Thoracic aorta (tissue), 2 donors: ENCODE measurements around the gene WDFY1. TPM values are rescaled to one million over a fixed set of nuclear protein-coding genes. Genes with fewer than 3 reads are reported as not detected.

Experiments used
- ATAC-seq: fragments of 150-250 bp; one replicate; pipeline ENCODE4 v1.8.0; 2017; ENCODE audit warnings: low read depth; ENCODE audit not compliant: insufficient number of reproducible peaks, low FRiP score
- DNase-seq: peaks from one replicate; pipeline ENCODE4 v3.0.0-alpha.2; 2020; ENCODE audit warnings: low spot score
- H3K27ac ChIP-seq, 2 donors: fragments of 200-600 bp; sonication (generic); 1 replicate in 1 of 2; 2 replicates in 1 of 2; pipeline ENCODE4 v1.5.1; 2016; ENCODE audit warnings: mild to moderate bottlenecking in 2 of 2, moderate library complexity in 2 of 2
- H3K27me3 ChIP-seq: fragments of 200-600 bp; sonication (generic); replicated peaks from 2 replicates; pipeline ENCODE4 v1.6.0; 2016; ENCODE audit warnings: mild to moderate bottlenecking; ENCODE audit not compliant: insufficient read depth
- H3K36me3 ChIP-seq: fragments of 200-600 bp; sonication (generic); one replicate; pipeline ENCODE4 v1.5.1; 2016
- H3K4me1 ChIP-seq, 2 donors: fragments of 200-600 bp; sonication (generic); 1 replicate in 1 of 2; 2 replicates in 1 of 2; pipeline versions ENCODE4 v1.5.1 to v1.6.0; 2016; ENCODE audit warnings: low read depth in 2 of 2, mild to moderate bottlenecking in 1 of 2; ENCODE audit not compliant: control insufficient read depth in 1 of 2
- H3K4me3 ChIP-seq: fragments of 200-600 bp; sonication (generic); 2 replicates; pipeline ENCODE4 v1.5.1; 2016; ENCODE audit warnings: mild to moderate bottlenecking
- H3K9me3 ChIP-seq: fragments of 200-600 bp; sonication (generic); 2 replicates; pipeline ENCODE4 v1.5.1; 2016
- total RNA-seq, 2 donors: library from RNA; depleted of rRNA; stranded (reverse); fragments of >200 nt; gene quantifications; one replicate each; pipeline versions ENCODE4 v1.1.0 to v1.2.3, GENCODE V29; 2016
- TF ChIP-seq, protein P1 (sequence below): fragments of 200-600 bp; sonication (generic); IDR thresholded peaks from one replicate; pipeline ENCODE4 v1.5.1; 2019; ENCODE audit warnings: antibody characterized with exemption

WDFY1 gene
- total RNA-seq, 2 donors from 2014 or later = 51.4 to 64.0 TPM

DNA sequence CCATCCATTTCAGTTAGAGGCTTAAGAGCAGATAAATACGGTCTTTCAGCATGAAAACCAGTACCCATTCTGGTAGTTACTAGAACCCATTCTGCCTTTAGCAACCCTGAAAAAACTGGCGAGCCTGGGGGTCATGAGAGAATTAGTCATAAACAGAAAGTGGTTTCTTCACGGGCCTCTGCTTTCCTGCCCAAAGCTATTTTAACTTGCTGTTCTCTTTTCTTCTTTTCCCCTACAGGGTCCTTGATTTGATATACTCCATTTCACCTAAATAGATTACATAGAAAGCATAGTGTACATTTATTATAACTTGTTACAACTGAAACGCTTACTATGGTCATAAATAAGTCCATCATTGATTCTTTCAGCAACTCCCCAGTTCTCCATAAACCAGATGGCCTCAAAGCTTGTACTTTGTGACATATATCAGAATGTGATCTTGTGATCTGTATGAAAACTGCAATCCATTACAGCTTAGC, 48.3 kb downstream of the WDFY1 start:
- no peak for DNase-seq
- Histone ChIP-seq H3K27ac (no peak overlapping the region), H3K4me1 (no peaks in the 10 kb centered on the region), H3K4me3 (no peak overlapping the region), H3K36me3 (peaks cover 36% of the 10 kb centered on the region), H3K9me3 (no peaks in the 10 kb centered on the region), H3K27me3 (no peaks in the 10 kb centered on the region)
- TF ChIP-seq, protein P1, sequence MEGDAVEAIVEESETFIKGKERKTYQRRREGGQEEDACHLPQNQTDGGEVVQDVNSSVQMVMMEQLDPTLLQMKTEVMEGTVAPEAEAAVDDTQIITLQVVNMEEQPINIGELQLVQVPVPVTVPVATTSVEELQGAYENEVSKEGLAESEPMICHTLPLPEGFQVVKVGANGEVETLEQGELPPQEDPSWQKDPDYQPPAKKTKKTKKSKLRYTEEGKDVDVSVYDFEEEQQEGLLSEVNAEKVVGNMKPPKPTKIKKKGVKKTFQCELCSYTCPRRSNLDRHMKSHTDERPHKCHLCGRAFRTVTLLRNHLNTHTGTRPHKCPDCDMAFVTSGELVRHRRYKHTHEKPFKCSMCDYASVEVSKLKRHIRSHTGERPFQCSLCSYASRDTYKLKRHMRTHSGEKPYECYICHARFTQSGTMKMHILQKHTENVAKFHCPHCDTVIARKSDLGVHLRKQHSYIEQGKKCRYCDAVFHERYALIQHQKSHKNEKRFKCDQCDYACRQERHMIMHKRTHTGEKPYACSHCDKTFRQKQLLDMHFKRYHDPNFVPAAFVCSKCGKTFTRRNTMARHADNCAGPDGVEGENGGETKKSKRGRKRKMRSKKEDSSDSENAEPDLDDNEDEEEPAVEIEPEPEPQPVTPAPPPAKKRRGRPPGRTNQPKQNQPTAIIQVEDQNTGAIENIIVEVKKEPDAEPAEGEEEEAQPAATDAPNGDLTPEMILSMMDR = no peak
- ATAC-seq = no peak

DNA sequence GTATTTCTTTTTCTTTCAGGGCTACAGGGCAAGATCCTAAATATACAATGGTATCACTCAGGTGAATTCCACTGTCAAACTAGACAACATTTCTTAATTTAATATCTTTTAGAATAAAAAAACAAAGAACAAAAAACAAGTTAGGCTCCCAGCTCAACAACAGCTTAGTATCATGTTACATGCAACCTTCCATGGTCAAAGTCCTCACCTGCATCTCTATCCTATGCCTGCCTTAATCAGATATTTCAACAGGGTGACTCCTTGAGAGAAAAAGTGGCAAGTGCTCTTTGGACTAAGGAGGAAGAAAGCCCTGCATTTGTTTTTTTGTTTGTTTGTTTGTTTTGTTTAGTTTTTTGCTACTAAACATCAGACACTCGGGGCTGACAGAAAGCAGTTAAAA, 50.2 kb downstream of the WDFY1 start:
- DNase-seq (no peak), ATAC-seq (no peak)
- Histone ChIP-seq H3K36me3 (peaks cover 21% of the 10 kb centered on the region), H3K4me1 (no peaks in the 10 kb centered on the region), H3K9me3 (no peaks in the 10 kb centered on the region), H3K4me3 (no peak overlapping the region), H3K27me3 (no peaks in the 10 kb centered on the region), H3K27ac (no peak overlapping the region)
- TF ChIP-seq, protein P1 = no peak

DNA sequence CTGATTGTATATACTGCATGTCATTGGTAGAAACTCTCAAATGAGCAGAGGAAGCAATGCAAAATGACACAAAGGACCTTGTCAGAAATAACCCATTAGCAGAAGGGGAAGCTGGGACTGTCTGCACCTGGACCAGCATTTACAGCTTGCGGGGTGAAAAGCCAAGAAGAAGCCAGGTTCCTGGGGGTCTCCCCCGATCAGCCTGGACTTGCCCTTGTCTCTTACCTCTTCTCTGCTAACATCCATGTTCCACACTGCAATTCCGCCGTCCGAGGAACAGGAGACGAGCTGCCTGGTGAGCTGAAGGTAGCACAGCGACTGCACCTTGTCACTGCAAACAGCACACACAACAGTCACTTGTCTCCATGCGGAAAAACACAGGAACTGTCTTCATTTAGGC, 51.1 kb downstream of the WDFY1 start:
- no peak overlapping the region for H3K27ac ChIP-seq
- peaks cover 21% of the 10 kb centered on the region for H3K36me3 ChIP-seq
- no peaks in the 10 kb centered on the region for H3K4me1 ChIP-seq
- DNase-seq (no peak), ATAC-seq (no peak)
- no peaks in the 10 kb centered on the region for H3K9me3 ChIP-seq
- no peak overlapping the region for H3K4me3 ChIP-seq
- TF ChIP-seq, protein P1 = no peak
- no peaks in the 10 kb centered on the region for H3K27me3 ChIP-seq

DNA sequence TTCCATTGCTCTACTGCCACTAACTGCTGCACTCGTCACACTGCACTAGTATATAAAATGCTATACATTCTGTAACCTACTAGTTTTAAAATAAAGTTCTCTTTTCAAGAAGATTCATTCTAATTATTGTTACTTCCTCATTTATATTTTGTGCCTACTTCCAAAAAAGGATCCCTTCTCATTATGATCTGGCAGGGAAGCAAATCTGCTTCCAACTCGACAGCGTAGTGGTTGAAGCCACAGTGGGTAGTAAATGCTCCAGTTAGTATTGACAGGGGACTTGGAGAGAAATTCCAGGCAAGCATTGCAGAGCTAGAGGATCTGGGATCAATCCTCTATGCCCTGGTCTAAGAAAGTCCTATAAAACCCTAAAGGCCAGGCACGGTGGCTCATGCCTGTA, 54.4 kb downstream of the WDFY1 start:
- ATAC-seq = no peak
- no peak overlapping the region for H3K27ac ChIP-seq
- DNase-seq = no peak
- no peaks in the 10 kb centered on the region for H3K9me3 ChIP-seq
- no peaks in the 10 kb centered on the region for H3K4me1 ChIP-seq
- no peak overlapping the region for H3K4me3 ChIP-seq
- TF ChIP-seq, protein P1 = no peak
- H3K36me3 ChIP-seq = peaks cover 12% of the 10 kb centered on the region
- no peaks in the 10 kb centered on the region for H3K27me3 ChIP-seq

DNA sequence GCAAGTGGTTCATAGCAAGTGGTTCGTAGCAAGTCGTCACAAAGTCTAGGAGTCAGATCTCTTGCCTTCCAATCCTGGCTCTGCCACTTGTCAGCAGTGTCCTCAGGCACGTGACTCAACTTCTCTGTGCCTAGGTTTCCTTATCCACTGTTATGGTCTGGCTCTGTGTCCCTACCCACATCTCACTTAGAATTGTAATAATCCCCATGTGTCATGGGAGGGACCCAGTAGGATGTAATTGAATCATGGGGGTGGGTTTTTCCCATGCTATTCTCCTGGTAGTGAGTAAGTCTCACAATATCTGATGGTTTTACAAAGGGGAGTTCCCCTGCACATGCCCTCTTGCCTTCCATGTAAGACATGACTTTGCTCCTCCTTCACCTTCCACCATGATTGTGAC, 55.9 kb downstream of the WDFY1 start:
- Histone ChIP-seq H3K27ac (no peak overlapping the region), H3K36me3 (peaks cover 12% of the 10 kb centered on the region), H3K4me1 (no peaks in the 10 kb centered on the region), H3K4me3 (no peak overlapping the region), H3K27me3 (no peaks in the 10 kb centered on the region), H3K9me3 (no peaks in the 10 kb centered on the region)
- TF ChIP-seq, protein P1 = no peak
- ATAC-seq (no peak), DNase-seq (no peak)
